Measurements from ENCODE around the gene DCHS1. TPM values are rescaled to one million over a fixed set of nuclear protein-coding genes. Genes with fewer than 3 reads are reported as not detected.

Gene DCHS1
- total and polyA plus RNA-seq, 2 of the 13 experiments (the other 11 are each of a cell fraction or from before 2014, with no cell fraction given) = under 0.01 to 0.03 TPM

DNA sequence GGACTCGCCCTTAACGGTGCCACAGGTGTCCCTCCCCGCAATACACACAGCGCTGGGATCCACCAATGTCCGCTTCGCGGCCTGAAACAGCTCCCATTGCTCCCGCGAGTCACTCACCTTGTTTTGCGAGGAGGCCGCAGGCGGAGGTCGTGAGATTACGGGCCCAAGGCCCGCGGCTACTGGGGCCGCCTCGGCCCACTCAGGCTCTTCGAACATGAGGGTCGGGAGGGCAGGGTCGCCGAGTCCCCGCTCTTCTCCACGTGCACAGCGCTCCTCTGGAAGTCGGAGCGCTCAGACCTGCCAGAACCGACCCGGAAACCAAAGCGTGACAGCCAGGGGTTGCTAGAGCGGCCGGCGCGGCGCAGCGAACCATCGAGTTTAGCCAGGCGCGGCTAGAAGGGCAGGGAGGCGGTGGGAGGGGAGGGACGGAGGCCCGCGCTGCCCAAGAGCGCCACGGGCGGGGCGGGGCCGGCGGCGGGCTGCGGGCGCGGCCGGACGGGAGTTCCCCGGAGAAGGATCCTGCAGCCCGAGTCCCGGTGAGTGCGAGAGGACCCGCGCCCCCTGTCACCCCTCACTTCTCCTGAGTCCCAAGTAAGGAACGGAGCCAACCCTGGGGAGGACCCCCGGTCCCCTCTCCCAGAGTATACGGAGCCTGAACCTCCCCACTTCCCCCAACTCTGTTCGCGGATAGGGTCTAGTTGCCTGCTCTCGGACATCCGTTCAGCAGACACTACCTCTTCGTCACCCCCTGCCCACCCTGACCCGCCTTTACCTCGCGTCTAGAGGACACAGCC, 52.1 kb downstream of the DCHS1 start, which contains the start of the genes ILK and RRP8 (continued):
- TF ChIP-seq ZBTB3 (CRISPR knock-in tag; IDR thresholded peaks at IDR 0.05; ENCODE audit: borderline replicate concordance, low read depth) (no peak), KDM5A (IDR thresholded peaks at IDR 0.05; ENCODE audit: borderline replicate concordance, low read length) (peak; percentile 77), GABPA (IDR thresholded peaks at IDR 0.05; ENCODE audit: low read depth, low read length) (peak; percentile 71), GABPA (CRISPR knock-in tag; IDR thresholded peaks at IDR 0.05; ENCODE audit: low read depth) (peak; percentile 89), NPAS2 (CRISPR knock-in tag; IDR thresholded peaks at IDR 0.05; ENCODE audit: borderline replicate concordance) (no peak), WIZ (CRISPR knock-in tag; IDR thresholded peaks at IDR 0.05) (no peak), MYC (CRISPR knock-in tag; IDR thresholded peaks at IDR 0.05; ENCODE audit: borderline replicate concordance) (peak; percentile 95), ZFP1 (CRISPR knock-in tag; IDR thresholded peaks at IDR 0.05) (peak; percentile 23; the same call in 1 of the 2 replicates), ZBTB14 (CRISPR knock-in tag; IDR thresholded peaks at IDR 0.05) (no peak), ZNF879 (CRISPR knock-in tag; IDR thresholded peaks at IDR 0.05) (no peak), PHF8 (CRISPR knock-in tag; IDR thresholded peaks at IDR 0.05) (peak; percentile 96), NR1H2 (CRISPR knock-in tag; IDR thresholded peaks at IDR 0.05; ENCODE audit: borderline replicate concordance, low read depth) (0 out of 2 replicates have a peak, but pooled peaks have one; percentile 50), HNF1B (CRISPR knock-in tag; IDR thresholded peaks at IDR 0.05) (peak; percentile 94), ZNF503 (CRISPR knock-in tag; IDR thresholded peaks at IDR 0.05) (0 out of 2 replicates have a peak, but pooled peaks have one; percentile 30), ZBTB33 (CRISPR knock-in tag; IDR thresholded peaks at IDR 0.05) (no peak; the same call in 1 of the 2 replicates), GATAD2A (CRISPR knock-in tag; IDR thresholded peaks at IDR 0.05) (peak; percentile 76), SP5 (CRISPR knock-in tag; IDR thresholded peaks at IDR 0.05; ENCODE audit: borderline replicate concordance, low read depth) (peak; percentile 67)
- TF ChIP-seq, protein P1, sequence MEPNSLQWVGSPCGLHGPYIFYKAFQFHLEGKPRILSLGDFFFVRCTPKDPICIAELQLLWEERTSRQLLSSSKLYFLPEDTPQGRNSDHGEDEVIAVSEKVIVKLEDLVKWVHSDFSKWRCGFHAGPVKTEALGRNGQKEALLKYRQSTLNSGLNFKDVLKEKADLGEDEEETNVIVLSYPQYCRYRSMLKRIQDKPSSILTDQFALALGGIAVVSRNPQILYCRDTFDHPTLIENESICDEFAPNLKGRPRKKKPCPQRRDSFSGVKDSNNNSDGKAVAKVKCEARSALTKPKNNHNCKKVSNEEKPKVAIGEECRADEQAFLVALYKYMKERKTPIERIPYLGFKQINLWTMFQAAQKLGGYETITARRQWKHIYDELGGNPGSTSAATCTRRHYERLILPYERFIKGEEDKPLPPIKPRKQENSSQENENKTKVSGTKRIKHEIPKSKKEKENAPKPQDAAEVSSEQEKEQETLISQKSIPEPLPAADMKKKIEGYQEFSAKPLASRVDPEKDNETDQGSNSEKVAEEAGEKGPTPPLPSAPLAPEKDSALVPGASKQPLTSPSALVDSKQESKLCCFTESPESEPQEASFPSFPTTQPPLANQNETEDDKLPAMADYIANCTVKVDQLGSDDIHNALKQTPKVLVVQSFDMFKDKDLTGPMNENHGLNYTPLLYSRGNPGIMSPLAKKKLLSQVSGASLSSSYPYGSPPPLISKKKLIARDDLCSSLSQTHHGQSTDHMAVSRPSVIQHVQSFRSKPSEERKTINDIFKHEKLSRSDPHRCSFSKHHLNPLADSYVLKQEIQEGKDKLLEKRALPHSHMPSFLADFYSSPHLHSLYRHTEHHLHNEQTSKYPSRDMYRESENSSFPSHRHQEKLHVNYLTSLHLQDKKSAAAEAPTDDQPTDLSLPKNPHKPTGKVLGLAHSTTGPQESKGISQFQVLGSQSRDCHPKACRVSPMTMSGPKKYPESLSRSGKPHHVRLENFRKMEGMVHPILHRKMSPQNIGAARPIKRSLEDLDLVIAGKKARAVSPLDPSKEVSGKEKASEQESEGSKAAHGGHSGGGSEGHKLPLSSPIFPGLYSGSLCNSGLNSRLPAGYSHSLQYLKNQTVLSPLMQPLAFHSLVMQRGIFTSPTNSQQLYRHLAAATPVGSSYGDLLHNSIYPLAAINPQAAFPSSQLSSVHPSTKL (CRISPR knock-in tag; IDR thresholded peaks at IDR 0.05) = peak; percentile 66
